Dermis blood vessel endothelial cell (primary cell): ENCODE data around the gene TMEM43. TPM values are rescaled to one million over a fixed set of nuclear protein-coding genes. Genes with fewer than 3 reads are reported as not detected.

Experiments
- DNase-seq: peaks from one replicate; pipeline ENCODE4 v3.0.0; 2010
- total RNA-seq: library from RNA; depleted of rRNA; stranded (reverse); fragments of >200 nt; gene quantifications from 2 replicates; pipeline ENCODE4 v1.2.3, GENCODE V29; 2014

The TMEM43 gene
- total RNA-seq, 1 donor from 2014 or later, result 113 TPM

DNA sequence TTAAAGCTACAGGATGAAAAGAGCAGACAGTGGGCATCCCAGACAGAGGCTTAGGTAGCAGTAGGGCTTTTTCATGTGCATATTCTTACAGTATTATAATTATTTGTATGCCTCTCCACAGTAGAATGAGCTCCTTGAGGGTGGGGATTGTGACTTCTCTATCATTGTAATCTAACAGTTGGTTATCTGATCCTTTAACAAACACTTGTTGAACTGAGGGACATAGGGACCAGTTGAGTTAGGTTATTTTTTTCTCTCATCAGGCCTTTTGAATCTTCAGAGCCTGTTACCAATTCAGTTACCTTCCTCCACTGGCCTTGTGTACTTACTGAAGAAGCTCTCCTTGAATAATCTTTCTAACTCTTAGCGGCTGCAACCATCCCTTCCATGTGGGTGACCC lies 54.9 kb downstream of the TMEM43 start:
- DNase-seq, result no peak

- no peak for DNase-seq
These were observed 56.4 kb downstream of the TMEM43 start for GRCh38 chr3:14181253-14181652.

DNA sequence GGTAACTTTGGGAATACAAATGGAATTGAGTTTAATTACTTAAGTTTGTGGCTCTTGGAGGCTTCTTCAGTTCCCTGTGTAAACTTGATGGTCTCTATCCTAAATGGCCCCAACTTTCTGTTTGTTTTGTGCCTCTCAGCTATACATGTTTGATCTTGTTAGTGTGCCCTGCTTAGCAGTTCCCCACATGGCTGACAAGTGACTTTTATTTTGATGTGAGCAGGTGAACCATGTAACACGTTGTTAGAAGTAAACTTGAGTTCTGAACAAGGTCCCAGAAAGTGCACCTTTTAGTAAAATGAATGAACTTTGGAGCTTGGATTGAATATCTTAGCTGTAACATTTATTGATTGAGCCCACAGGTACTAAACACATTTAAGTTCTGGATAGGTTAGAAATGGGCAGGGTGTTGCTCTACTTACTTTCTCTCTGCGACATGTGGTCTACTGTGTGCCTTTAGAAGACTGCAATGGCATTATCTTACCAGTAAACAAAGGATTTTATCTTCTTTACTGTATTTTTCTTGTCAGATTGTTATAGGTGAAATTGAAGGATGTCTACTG lies 58.2 kb downstream of the TMEM43 start:
- DNase-seq, result no peak

DNA sequence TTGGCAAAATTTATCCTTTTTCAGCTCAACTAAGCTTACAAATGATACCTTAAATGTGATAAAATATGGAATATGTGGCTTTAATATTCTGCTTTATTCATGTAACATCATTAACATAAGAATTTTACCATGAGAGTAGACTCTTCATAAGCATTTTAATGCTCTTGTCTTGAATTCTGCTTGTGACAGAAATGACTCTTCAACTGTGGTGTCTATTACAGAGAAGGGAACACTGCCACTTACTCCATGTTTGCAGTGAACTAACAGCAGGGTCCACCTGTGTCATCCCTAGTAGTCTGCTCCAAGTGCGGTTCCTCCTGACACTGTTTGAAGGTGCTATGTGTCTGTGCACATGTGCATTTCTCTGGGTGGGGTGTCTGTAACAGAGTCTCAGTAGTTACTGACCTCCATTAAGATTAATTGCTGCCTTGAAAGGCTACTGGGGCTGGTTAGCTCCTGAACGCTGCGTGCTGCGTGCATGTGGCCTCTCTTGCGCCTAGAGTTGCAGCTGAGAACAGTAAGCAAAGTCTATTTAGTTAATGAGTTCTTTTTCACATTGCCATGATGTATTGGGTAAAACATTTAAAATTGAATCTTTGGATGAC lies 62.1 kb downstream of the TMEM43 start:
- DNase-seq, result no peak

- no peak for DNase-seq
These were observed 63.3 kb downstream of the TMEM43 start for GRCh38 chr3:14188041-14188754.

Other genes with a start within 250 kb of the TMEM43 start
- under 0.01 TPM in 2 replicates for gene WNT7A, start 245.0 kb upstream of the TMEM43 start, total RNA-seq
- 16.0 and 19.5 TPM in 2 replicates for gene CHCHD4, start 182 bp upstream of the TMEM43 start, total RNA-seq
- gene XPC, start 53.5 kb downstream of the TMEM43 start, total RNA-seq, result 43.6 and 60.0 TPM in 2 replicates
- gene LSM3, start 53.8 kb downstream of the TMEM43 start, total RNA-seq, result 8.1 and 10.2 TPM in 2 replicates